ENCODE measurements around the gene ZNF594. TPM values are rescaled to one million over a fixed set of nuclear protein-coding genes. Genes with fewer than 3 reads are reported as not detected.

ZNF594 gene
- total and polyA plus RNA-seq, 2 of the 13 experiments (the other 11 are each of a cell fraction or from before 2014, with no cell fraction given), result 2.9 to 9.6 TPM

- TF ChIP-seq PHF20 (CRISPR knock-in tag; IDR thresholded peaks at IDR 0.05) (peak; percentile 82), ZNF646 (CRISPR knock-in tag; IDR thresholded peaks at IDR 0.05) (no peak), NONO (IDR thresholded peaks at IDR 0.05) (no peak), NONO (CRISPR knock-in tag; conservative IDR thresholded peaks at IDR 0.05) (peak; percentile 88), PAF1 (CRISPR knock-in tag; IDR thresholded peaks at IDR 0.05) (no peak), ZNF264 (CRISPR knock-in tag; IDR thresholded peaks at IDR 0.05) (no peak), ZFY (CRISPR knock-in tag; IDR thresholded peaks at IDR 0.05) (peak; percentile 92), ZNF143 (CRISPR knock-in tag; IDR thresholded peaks at IDR 0.05) (peak; percentile 56; the same call in 1 of the 2 replicates), SIN3A (IDR thresholded peaks at IDR 0.05; ENCODE audit: borderline replicate concordance, low read depth, low read length) (peak; percentile 81; the same call in 1 of the 2 replicates), CREB1 (IDR thresholded peaks at IDR 0.05) (peak; percentile 24; the same call in 1 of the 2 replicates), CREB1 (CRISPR knock-in tag; IDR thresholded peaks at IDR 0.05) (no peak), ELF1 (CRISPR knock-in tag; IDR thresholded peaks at IDR 0.05) (peak; percentile 90), MAF1 (CRISPR knock-in tag; IDR thresholded peaks at IDR 0.05; ENCODE audit: borderline replicate concordance) (no peak), PREB (CRISPR knock-in tag; IDR thresholded peaks at IDR 0.05) (no peak)
- TF ChIP-seq, protein P1, sequence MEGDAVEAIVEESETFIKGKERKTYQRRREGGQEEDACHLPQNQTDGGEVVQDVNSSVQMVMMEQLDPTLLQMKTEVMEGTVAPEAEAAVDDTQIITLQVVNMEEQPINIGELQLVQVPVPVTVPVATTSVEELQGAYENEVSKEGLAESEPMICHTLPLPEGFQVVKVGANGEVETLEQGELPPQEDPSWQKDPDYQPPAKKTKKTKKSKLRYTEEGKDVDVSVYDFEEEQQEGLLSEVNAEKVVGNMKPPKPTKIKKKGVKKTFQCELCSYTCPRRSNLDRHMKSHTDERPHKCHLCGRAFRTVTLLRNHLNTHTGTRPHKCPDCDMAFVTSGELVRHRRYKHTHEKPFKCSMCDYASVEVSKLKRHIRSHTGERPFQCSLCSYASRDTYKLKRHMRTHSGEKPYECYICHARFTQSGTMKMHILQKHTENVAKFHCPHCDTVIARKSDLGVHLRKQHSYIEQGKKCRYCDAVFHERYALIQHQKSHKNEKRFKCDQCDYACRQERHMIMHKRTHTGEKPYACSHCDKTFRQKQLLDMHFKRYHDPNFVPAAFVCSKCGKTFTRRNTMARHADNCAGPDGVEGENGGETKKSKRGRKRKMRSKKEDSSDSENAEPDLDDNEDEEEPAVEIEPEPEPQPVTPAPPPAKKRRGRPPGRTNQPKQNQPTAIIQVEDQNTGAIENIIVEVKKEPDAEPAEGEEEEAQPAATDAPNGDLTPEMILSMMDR (CRISPR knock-in tag; IDR thresholded peaks at IDR 0.05), result peak; percentile 95
- TF ChIP-seq, protein P2, sequence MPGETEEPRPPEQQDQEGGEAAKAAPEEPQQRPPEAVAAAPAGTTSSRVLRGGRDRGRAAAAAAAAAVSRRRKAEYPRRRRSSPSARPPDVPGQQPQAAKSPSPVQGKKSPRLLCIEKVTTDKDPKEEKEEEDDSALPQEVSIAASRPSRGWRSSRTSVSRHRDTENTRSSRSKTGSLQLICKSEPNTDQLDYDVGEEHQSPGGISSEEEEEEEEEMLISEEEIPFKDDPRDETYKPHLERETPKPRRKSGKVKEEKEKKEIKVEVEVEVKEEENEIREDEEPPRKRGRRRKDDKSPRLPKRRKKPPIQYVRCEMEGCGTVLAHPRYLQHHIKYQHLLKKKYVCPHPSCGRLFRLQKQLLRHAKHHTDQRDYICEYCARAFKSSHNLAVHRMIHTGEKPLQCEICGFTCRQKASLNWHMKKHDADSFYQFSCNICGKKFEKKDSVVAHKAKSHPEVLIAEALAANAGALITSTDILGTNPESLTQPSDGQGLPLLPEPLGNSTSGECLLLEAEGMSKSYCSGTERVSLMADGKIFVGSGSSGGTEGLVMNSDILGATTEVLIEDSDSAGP (CRISPR knock-in tag; IDR thresholded peaks at IDR 0.05; ENCODE audit: borderline replicate concordance), result peak; percentile 67; the same call in 1 of the 2 replicates
Observed at GRCh38 chr17:5191541-5192417, at the start of gene ZNF594 (continued).
